GM23338 (cell line): ENCODE results near the gene SEMA5A. TPM values are rescaled to one million over a fixed set of nuclear protein-coding genes. Genes with fewer than 3 reads are reported as not detected.

ENCODE experiments used
- ATAC-seq: fragments of 200-7000 bp; cut with Tn5 transposase; 3 replicates; pipeline ENCODE4 v1.9.1; 2020
- DNase-seq: peaks from one replicate; pipeline ENCODE4 v3.0.0-alpha.2; 2015; ENCODE audit warnings: low spot score
- H2AFZ ChIP-seq: fragments of 200-600 bp; sonication (generic); 2 replicates; pipeline ENCODE4 v1.8.0; 2016; ENCODE audit warnings: antibody characterized with exemption, mild to moderate bottlenecking, moderate library complexity
- H3F3A ChIP-seq: fragments of 200-600 bp; sonication (generic); replicated peaks from 2 replicates; pipeline ENCODE4 v1.8.0; 2017; ENCODE audit warnings: antibody characterized with exemption, mixed run types, low read depth
- H3K27ac ChIP-seq: fragments of 200-600 bp; sonication (generic); 2 replicates; pipeline ENCODE4 v1.6.1; 2016; ENCODE audit warnings: low read depth
- H3K27me3 ChIP-seq: fragments of 200-600 bp; sonication (generic); 2 replicates; pipeline ENCODE4 v1.8.0; 2016; ENCODE audit warnings: mild to moderate bottlenecking, mixed run types, moderate library complexity; ENCODE audit not compliant: insufficient read depth
- H3K36me3 ChIP-seq: fragments of 200-600 bp; sonication (generic); 2 replicates; pipeline ENCODE4 v1.8.0; 2016; ENCODE audit warnings: mild to moderate bottlenecking; ENCODE audit not compliant: insufficient read depth
- H3K4me1 ChIP-seq: fragments of 200-600 bp; sonication (generic); 2 replicates; pipeline ENCODE4 v1.8.0; 2016; ENCODE audit warnings: mild to moderate bottlenecking, moderate library complexity; ENCODE audit not compliant: insufficient read depth
- H3K4me2 ChIP-seq: fragments of 200-600 bp; sonication (generic); 2 replicates; pipeline ENCODE4 v1.7.1; 2017; ENCODE audit warnings: mixed run types
- H3K4me3 ChIP-seq: fragments of 200-600 bp; sonication (generic); 2 replicates; pipeline ENCODE4 v1.6.1; 2016; ENCODE audit warnings: mixed run types
- H3K79me2 ChIP-seq: fragments of 200-600 bp; sonication (generic); replicated peaks from 2 replicates; pipeline ENCODE4 v1.8.0; 2017; ENCODE audit warnings: mild to moderate bottlenecking; ENCODE audit not compliant: insufficient read depth
- H3K9me2 ChIP-seq: fragments of 200-600 bp; sonication (generic); 2 replicates; pipeline ENCODE4 v1.8.0; 2017; ENCODE audit not compliant: insufficient read depth
- H4K20me1 ChIP-seq: fragments of 200-600 bp; sonication (generic); replicated peaks from 2 replicates; pipeline ENCODE4 v1.8.0; 2017; ENCODE audit warnings: mild to moderate bottlenecking; ENCODE audit not compliant: insufficient read depth
- H3K27ac Mint-ChIP-seq: 2 replicates; pipeline ENCODE4 v1.8.0; 2020; ENCODE audit warnings: inconsistent platforms, mild to moderate bottlenecking, moderate library complexity, mixed read lengths
- H3K27me3 Mint-ChIP-seq: 3 replicates; pipeline ENCODE4 v1.8.0; 2022; ENCODE audit warnings: low read depth, mild to moderate bottlenecking, moderate library complexity, mixed read lengths, inconsistent platforms; ENCODE audit not compliant: insufficient read depth, poor library complexity
- H3K36me3 Mint-ChIP-seq: 3 replicates; pipeline ENCODE4 v1.8.0; 2021; ENCODE audit warnings: low read depth, mild to moderate bottlenecking, inconsistent platforms, moderate library complexity, mixed read lengths
- H3K4me1 Mint-ChIP-seq: 3 replicates; pipeline ENCODE4 v1.8.0; 2020; ENCODE audit warnings: mild to moderate bottlenecking, inconsistent platforms, mixed read lengths
- H3K4me3 Mint-ChIP-seq: 3 replicates; pipeline ENCODE4 v1.8.0; 2021; ENCODE audit warnings: moderate library complexity, mild to moderate bottlenecking, inconsistent platforms, mixed read lengths
- H3K9me3 Mint-ChIP-seq: 3 replicates; pipeline ENCODE4 v1.8.0; 2020; ENCODE audit warnings: moderate library complexity, mild to moderate bottlenecking, inconsistent platforms, mixed read lengths
- CREB1 ChIP-seq: fragments of 250-450 bp; sonication (Bioruptor Pico); IDR thresholded peaks from 2 replicates; pipeline ENCODE4 v1.5.0; 2020; ENCODE audit warnings: low read depth, mild to moderate bottlenecking, moderate library complexity
- EZH2 ChIP-seq: fragments of 200-600 bp; sonication (generic); IDR thresholded peaks from one replicate; pipeline ENCODE4 v1.8.0; 2017; ENCODE audit warnings: antibody characterized with exemption, mild to moderate bottlenecking, low read depth; ENCODE audit not compliant: unreplicated experiment
- EZH2phosphoT487 ChIP-seq: fragments of 200-600 bp; sonication (generic); IDR thresholded peaks from one replicate; pipeline ENCODE4 v1.8.1; 2018; ENCODE audit warnings: antibody characterized with exemption; ENCODE audit not compliant: unreplicated experiment
- JUNB ChIP-seq: IDR thresholded peaks from one replicate; pipeline ENCODE4 v1.6.1; 2016; ENCODE audit warnings: antibody characterized with exemption; ENCODE audit not compliant: unreplicated experiment
- NANOG ChIP-seq: IDR thresholded peaks from 2 replicates; pipeline ENCODE4 v1.6.1; 2016; ENCODE audit warnings: antibody characterized with exemption, borderline replicate concordance
- ZNF114 ChIP-seq: fragments of 250-450 bp; sonication (Bioruptor Pico); IDR thresholded peaks from 2 replicates; pipeline ENCODE4 v1.5.0; 2020; ENCODE audit warnings: mild to moderate bottlenecking, moderate library complexity
- ZNF331 ChIP-seq: fragments of 250-450 bp; sonication (Bioruptor Pico); IDR thresholded peaks from 2 replicates; pipeline ENCODE4 v1.5.0; 2020; ENCODE audit warnings: low read depth, mild to moderate bottlenecking, moderate library complexity
- polyA plus RNA-seq: library from polyadenylated mRNA; unstranded; fragments of >200 nt; fragmentation: Nextera tagmentation; extraction: Ambion mirVana; gene quantifications from 2 replicates; pipeline ENCODE4 v1.2.1, GENCODE V29; 2016
- total RNA-seq: library from RNA; depleted of rRNA; stranded (reverse); fragments of >200 nt; shearing (Covaris generic); gene quantifications from 2 replicates; pipeline ENCODE4 v1.2.3, GENCODE V29; 2014
- TF ChIP-seq, protein P1 (sequence below), 2 experiments: fragments of 200-600 bp in 1 of 2; sonication (generic) in 1 of 2; conservative IDR thresholded peaks; 2 replicates each; pipeline versions ENCODE4 v1.5.1 to v1.6.1; 2016 to 2017; ENCODE audit warnings: antibody characterized with exemption in 2 of 2, low read depth in 2 of 2, mild to moderate bottlenecking in 2 of 2, moderate library complexity in 1 of 2

Gene SEMA5A
- total and polyA plus RNA-seq, 2 experiments from 2014 or later = 2.1 to 8.1 TPM

GRCh38 chr5:9390113-9390512, 155.8 kb downstream of the SEMA5A start:
- H3K27me3 Mint-ChIP-seq = no peaks in the 10 kb centered on the region

DNA sequence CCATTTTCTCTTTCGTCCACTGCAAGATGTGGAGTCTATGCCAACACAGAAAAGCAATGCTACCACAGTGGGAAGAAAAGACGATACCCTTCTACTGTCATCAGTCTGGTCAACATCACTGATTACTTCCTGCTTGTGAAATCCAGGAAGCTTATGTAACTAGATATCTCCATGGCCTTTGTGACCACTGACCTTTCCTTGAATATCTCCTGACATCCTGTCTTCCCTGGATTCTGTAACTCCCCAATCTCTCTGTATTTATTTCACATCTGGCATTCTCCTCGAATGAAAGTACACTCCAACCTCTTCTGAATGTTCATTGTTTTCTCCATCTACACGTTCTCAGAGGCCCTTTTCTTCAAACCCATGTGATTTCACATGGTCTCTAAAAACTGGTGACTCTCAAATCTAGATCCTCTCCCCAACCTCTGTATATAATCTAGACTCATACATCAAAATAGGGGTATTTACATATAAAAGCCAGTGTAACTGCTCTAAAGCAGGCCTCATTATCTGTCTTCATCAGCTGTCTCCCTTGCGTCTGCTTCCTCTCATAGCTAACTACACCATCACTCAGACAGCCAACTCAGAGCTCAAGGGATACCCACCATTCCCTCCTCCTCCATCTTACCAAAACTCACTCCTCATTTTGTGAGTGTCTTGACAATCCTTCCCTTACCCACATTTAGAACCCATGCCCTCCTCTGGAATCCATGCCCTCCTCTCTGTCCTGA, 156.8 kb downstream of the SEMA5A start:
- Mint-ChIP-seq H3K27ac (no peak overlapping the region), H3K27me3 (no peaks in the 10 kb centered on the region), H3K4me1 (peaks cover 10% of the 10 kb centered on the region), H3K9me3 (peaks cover 3% of the 10 kb centered on the region; the same call in 1 of the 3 replicates), H3K36me3 (no peaks in the 10 kb centered on the region), H3K4me3 (no peak overlapping the region)
- Histone ChIP-seq H3K27ac (no peak overlapping the region), H3K36me3 (no peaks in the 10 kb centered on the region), H2AFZ (no peak overlapping the region), H3F3A (no peaks in the 10 kb centered on the region), H3K79me2 (no peaks in the 10 kb centered on the region), H3K4me1 (no peaks in the 10 kb centered on the region), H3K27me3 (no peaks in the 10 kb centered on the region), H3K4me2 (no peak overlapping the region), H3K4me3 (no peak overlapping the region), H4K20me1 (no peaks in the 10 kb centered on the region), H3K9me2 (peaks cover 5% of the 10 kb centered on the region; the same call in 1 of the 2 replicates)
- ATAC-seq (no peak), DNase-seq (no peak)
- no peak for TF ChIP-seq JUNB

More at GRCh38 chr5:9390113-9390512, 155.8 kb downstream of the SEMA5A start:
- H3K4me1 ChIP-seq = no peaks in the 10 kb centered on the region
- H3K9me2 ChIP-seq = peaks cover 5% of the 10 kb centered on the region; the same call in 1 of the 2 replicates
- Mint-ChIP-seq H3K27ac (no peak overlapping the region), H3K36me3 (no peaks in the 10 kb centered on the region), H3K4me3 (no peak overlapping the region), H3K4me1 (peaks cover 10% of the 10 kb centered on the region), H3K9me3 (peaks cover 3% of the 10 kb centered on the region; the same call in 1 of the 3 replicates)
- no peaks in the 10 kb centered on the region for H3F3A ChIP-seq
- TF ChIP-seq NANOG (no peak), EZH2phosphoT487 (no peak), ZNF114 (CRISPR knock-in tag) (no peak), CREB1 (CRISPR knock-in tag) (no peak), EZH2 (no peak), ZNF331 (no peak)
- TF ChIP-seq, protein P1, sequence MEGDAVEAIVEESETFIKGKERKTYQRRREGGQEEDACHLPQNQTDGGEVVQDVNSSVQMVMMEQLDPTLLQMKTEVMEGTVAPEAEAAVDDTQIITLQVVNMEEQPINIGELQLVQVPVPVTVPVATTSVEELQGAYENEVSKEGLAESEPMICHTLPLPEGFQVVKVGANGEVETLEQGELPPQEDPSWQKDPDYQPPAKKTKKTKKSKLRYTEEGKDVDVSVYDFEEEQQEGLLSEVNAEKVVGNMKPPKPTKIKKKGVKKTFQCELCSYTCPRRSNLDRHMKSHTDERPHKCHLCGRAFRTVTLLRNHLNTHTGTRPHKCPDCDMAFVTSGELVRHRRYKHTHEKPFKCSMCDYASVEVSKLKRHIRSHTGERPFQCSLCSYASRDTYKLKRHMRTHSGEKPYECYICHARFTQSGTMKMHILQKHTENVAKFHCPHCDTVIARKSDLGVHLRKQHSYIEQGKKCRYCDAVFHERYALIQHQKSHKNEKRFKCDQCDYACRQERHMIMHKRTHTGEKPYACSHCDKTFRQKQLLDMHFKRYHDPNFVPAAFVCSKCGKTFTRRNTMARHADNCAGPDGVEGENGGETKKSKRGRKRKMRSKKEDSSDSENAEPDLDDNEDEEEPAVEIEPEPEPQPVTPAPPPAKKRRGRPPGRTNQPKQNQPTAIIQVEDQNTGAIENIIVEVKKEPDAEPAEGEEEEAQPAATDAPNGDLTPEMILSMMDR (conservative IDR thresholded peaks at IDR 0.05; ENCODE audit: low read depth in 2 of 2) = no peak
- DNase-seq (no peak), ATAC-seq (no peak)
- H3K4me3 ChIP-seq = no peak overlapping the region
- no peak overlapping the region for H3K4me2 ChIP-seq
- H4K20me1 ChIP-seq = no peaks in the 10 kb centered on the region
- H3K36me3 ChIP-seq = no peaks in the 10 kb centered on the region
- no peaks in the 10 kb centered on the region for H3K79me2 ChIP-seq
- no peak overlapping the region for H3K27ac ChIP-seq
- no peak overlapping the region for H2AFZ ChIP-seq
- no peaks in the 10 kb centered on the region for H3K27me3 ChIP-seq

GRCh38 chr5:9387879-9388278, 158.0 kb downstream of the SEMA5A start:
- Histone ChIP-seq H3K79me2 (no peaks in the 10 kb centered on the region), H3K4me2 (no peak overlapping the region), H3K9me2 (peaks cover 5% of the 10 kb centered on the region; the same call in 1 of the 2 replicates), H3K4me1 (no peaks in the 10 kb centered on the region), H2AFZ (no peak overlapping the region), H3K27me3 (no peaks in the 10 kb centered on the region), H3K27ac (no peak overlapping the region), H3K36me3 (no peaks in the 10 kb centered on the region), H3F3A (no peaks in the 10 kb centered on the region), H3K4me3 (no peak overlapping the region), H4K20me1 (no peaks in the 10 kb centered on the region)
- Mint-ChIP-seq H3K9me3 (peaks cover 3% of the 10 kb centered on the region; the same call in 1 of the 3 replicates), H3K27me3 (no peaks in the 10 kb centered on the region), H3K4me1 (peaks cover 10% of the 10 kb centered on the region), H3K4me3 (no peak overlapping the region), H3K36me3 (no peaks in the 10 kb centered on the region), H3K27ac (no peak overlapping the region)
- TF ChIP-seq, protein P1 (conservative IDR thresholded peaks at IDR 0.05; ENCODE audit: low read depth in 2 of 2) = peak in 1 of 2 experiments; percentile 10; a peak in 2 of 4 replicates
- no peak for TF ChIP-seq EZH2phosphoT487
- no peak for DNase-seq
- ATAC-seq = no peak
